H9 (cell line): Measurements from ENCODE around the gene CASK. TPM values are rescaled to one million over a fixed set of nuclear protein-coding genes. Genes with fewer than 3 reads are reported as not detected.

Experiments
- DNase-seq: peaks from one replicate; pipeline ENCODE4 v3.0.0-alpha.2; 2017
- H2AFZ ChIP-seq: one replicate; pipeline ENCODE4 v1.6.1; 2013; ENCODE audit warnings: mild to moderate bottlenecking, low read length, control low read depth, moderate library complexity
- H2AK5ac ChIP-seq: 2 replicates; pipeline ENCODE4 v1.6.1; 2013; ENCODE audit warnings: low read length, control low read depth, mixed read lengths; ENCODE audit not compliant: insufficient read length
- H2BK120ac ChIP-seq: one replicate; pipeline ENCODE4 v1.6.1; 2013; ENCODE audit warnings: low read depth, mild to moderate bottlenecking, low read length, control low read depth, inconsistent platforms; ENCODE audit not compliant: poor library complexity, severe bottlenecking
- H2BK12ac ChIP-seq: 2 replicates; pipeline ENCODE4 v1.6.1; 2013; ENCODE audit warnings: low read length, control low read depth, mixed read lengths, low read depth; ENCODE audit not compliant: insufficient read length
- H2BK15ac ChIP-seq: 2 replicates; pipeline ENCODE4 v1.6.1; 2013; ENCODE audit warnings: low read depth, low read length, control low read depth
- H2BK20ac ChIP-seq: one replicate; pipeline ENCODE4 v1.6.1; 2013; ENCODE audit warnings: low read depth, mild to moderate bottlenecking, low read length, control low read depth, inconsistent platforms; ENCODE audit not compliant: poor library complexity, severe bottlenecking
- H2BK5ac ChIP-seq: 2 replicates; pipeline ENCODE4 v1.6.1; 2013; ENCODE audit warnings: low read length, control low read depth, mixed read lengths; ENCODE audit not compliant: insufficient read length
- H3K14ac ChIP-seq: 2 replicates; pipeline ENCODE4 v1.6.1; 2013; ENCODE audit warnings: low read length, control low read depth; ENCODE audit not compliant: insufficient read depth
- H3K18ac ChIP-seq: 2 replicates; pipeline ENCODE4 v1.6.1; 2013; ENCODE audit warnings: low read depth, mild to moderate bottlenecking, mixed read lengths, low read length, control low read depth; ENCODE audit not compliant: insufficient read length
- H3K23ac ChIP-seq: 2 replicates; pipeline ENCODE4 v1.6.1; 2013; ENCODE audit warnings: low read length, control low read depth, mixed read lengths, low read depth; ENCODE audit not compliant: insufficient read length
- H3K23me2 ChIP-seq: 2 replicates; pipeline ENCODE4 v1.6.1; 2013; ENCODE audit warnings: low read depth, mild to moderate bottlenecking, mixed read lengths, low read length, control low read depth; ENCODE audit not compliant: insufficient read length, poor library complexity, severe bottlenecking
- H3K27ac ChIP-seq: 2 replicates; pipeline ENCODE4 v1.5.1; 2013; ENCODE audit warnings: low read length, control low read depth, mixed read lengths, low read depth; ENCODE audit not compliant: insufficient read length
- H3K27me3 ChIP-seq: 2 replicates; pipeline ENCODE4 v1.6.1; 2013; ENCODE audit warnings: low read length, control low read depth, inconsistent platforms; ENCODE audit not compliant: insufficient read depth
- H3K4ac ChIP-seq: 2 replicates; pipeline ENCODE4 v1.6.1; 2013; ENCODE audit warnings: low read depth, mild to moderate bottlenecking, control low read depth, inconsistent platforms, low read length, moderate library complexity
- H3K4me1 ChIP-seq: 2 replicates; pipeline ENCODE4 v1.6.1; 2013; ENCODE audit warnings: low read length, control low read depth, inconsistent platforms; ENCODE audit not compliant: insufficient read depth
- H3K4me2 ChIP-seq: 2 replicates; pipeline ENCODE4 v1.6.1; 2013; ENCODE audit warnings: low read length, control low read depth, mixed read lengths; ENCODE audit not compliant: insufficient read length, insufficient read depth
- H3K56ac ChIP-seq: 2 replicates; pipeline ENCODE4 v1.6.1; 2013; ENCODE audit warnings: low read depth, mild to moderate bottlenecking, mixed read lengths, low read length, control low read depth; ENCODE audit not compliant: insufficient read length
- H3K79me1 ChIP-seq: 2 replicates; pipeline ENCODE4 v1.6.1; 2013; ENCODE audit warnings: low read depth, mild to moderate bottlenecking, moderate library complexity, low read length, control low read depth, inconsistent platforms; ENCODE audit not compliant: insufficient read depth, poor library complexity, severe bottlenecking
- H3K79me2 ChIP-seq: 2 replicates; pipeline ENCODE4 v1.6.1; 2013; ENCODE audit warnings: low read length, control low read depth, inconsistent platforms; ENCODE audit not compliant: insufficient read depth
- H3K9ac ChIP-seq: 2 replicates; pipeline ENCODE4 v1.6.1; 2013; ENCODE audit warnings: low read length, control low read depth, mixed read lengths; ENCODE audit not compliant: insufficient read length; ENCODE audit errors: extremely low read depth
- H3K9me3 ChIP-seq: one replicate; pipeline ENCODE4 v1.6.1; 2013; ENCODE audit warnings: low read depth, low read length, inconsistent platforms; ENCODE audit not compliant: control insufficient read depth
- H3T11ph ChIP-seq: one replicate; pipeline ENCODE4 v1.6.1; 2013; ENCODE audit warnings: mild to moderate bottlenecking, low read length, control low read depth, inconsistent platforms
- H4K20me1 ChIP-seq: one replicate; pipeline ENCODE4 v1.6.1; 2013; ENCODE audit not compliant: control insufficient read depth, insufficient read length, insufficient read depth
- H4K5ac ChIP-seq: 2 replicates; pipeline ENCODE4 v1.6.1; 2013; ENCODE audit warnings: low read depth, mild to moderate bottlenecking, mixed read lengths, low read length, control low read depth; ENCODE audit not compliant: insufficient read length
- H4K8ac ChIP-seq: replicated peaks from 2 replicates; pipeline ENCODE4 v1.6.1; 2013; ENCODE audit warnings: low read length, control low read depth, mixed read lengths, low read depth; ENCODE audit not compliant: insufficient read length
- H4K91ac ChIP-seq: 2 replicates; pipeline ENCODE4 v1.6.1; 2013; ENCODE audit warnings: low read depth, mild to moderate bottlenecking, moderate library complexity, mixed read lengths, low read length, control low read depth; ENCODE audit not compliant: insufficient read length
- H3K27ac Mint-ChIP-seq, 3 experiments: 2 replicates in 2 of 3; 3 replicates in 1 of 3; pipeline ENCODE4 v1.8.0; 2020 to 2021; ENCODE audit warnings: mixed read lengths in 3 of 3, mild to moderate bottlenecking in 1 of 3, moderate library complexity in 1 of 3
- H3K27me3 Mint-ChIP-seq: 2 replicates; pipeline ENCODE4 v1.8.0; 2021; ENCODE audit warnings: low read depth, mild to moderate bottlenecking, moderate library complexity, mixed read lengths
- H3K36me3 Mint-ChIP-seq, 3 experiments: 2 replicates in 2 of 3; 3 replicates in 1 of 3; pipeline ENCODE4 v1.8.0; 2020 to 2021; ENCODE audit warnings: low read depth in 3 of 3, mixed read lengths in 3 of 3; ENCODE audit not compliant: insufficient read depth in 1 of 3
- H3K4me1 Mint-ChIP-seq, 2 experiments: 2 replicates each; pipeline ENCODE4 v1.8.0; 2020; ENCODE audit warnings: mixed read lengths in 2 of 2
- H3K4me3 Mint-ChIP-seq, 2 experiments: 2 replicates in 1 of 2; 3 replicates in 1 of 2; pipeline ENCODE4 v1.8.0; 2020 to 2021; ENCODE audit warnings: mild to moderate bottlenecking in 2 of 2, mixed read lengths in 2 of 2, moderate library complexity in 1 of 2
- H3K9me3 Mint-ChIP-seq, 2 experiments: 2 replicates in 1 of 2; 3 replicates in 1 of 2; pipeline ENCODE4 v1.8.0; 2020; ENCODE audit warnings: mild to moderate bottlenecking in 2 of 2, mixed read lengths in 2 of 2, moderate library complexity in 1 of 2
- CTCF ChIP-seq: fragments of 200-600 bp; sonication (generic); conservative IDR thresholded peaks from 3 replicates; pipeline ENCODE4 v1.8.0; 2021; ENCODE audit warnings: antibody characterized with exemption, mild to moderate bottlenecking
- WGBS: extraction: QIAGEN DNeasy Blood & Tissue Kit; methylation state at CpG from one replicate; pipeline ENCODE4 v1.1.7; 2013; ENCODE audit warnings: missing lambda C conversion rate, low lambda C conversion rate, mixed read lengths; ENCODE audit not compliant: insufficient read length; ENCODE audit errors: extremely low coverage; 5-methylcytosine and 5-hydroxymethylcytosine counted together
- total RNA-seq: library from RNA; stranded (reverse); gene quantifications from 2 replicates; pipeline ENCODE4 v1.2.1, GENCODE V29; 2021

CASK gene
- total RNA-seq, 1 experiment from 2014 or later, result 44.1 TPM

GRCh38 chrX:41684940-41685339 is 238.4 kb downstream of the CASK start:
- H3K56ac ChIP-seq, result no peak overlapping the region
- H3T11ph ChIP-seq, result no peak overlapping the region
- H3K4me1 ChIP-seq, result no peaks in the 10 kb centered on the region
- H2AFZ ChIP-seq, result no peak overlapping the region
- no peaks in the 10 kb centered on the region for H3K27me3 ChIP-seq
- H2AK5ac ChIP-seq, result no peak overlapping the region
- H2BK120ac ChIP-seq, result no peak overlapping the region
- no peak for DNase-seq
- no peak overlapping the region for H3K18ac ChIP-seq
- no peaks in the 10 kb centered on the region for H3K79me1 ChIP-seq
- no peak overlapping the region for H4K8ac ChIP-seq
- no peak overlapping the region for H3K23ac ChIP-seq
- H2BK15ac ChIP-seq, result no peak overlapping the region
- no peaks in the 10 kb centered on the region for H4K20me1 ChIP-seq
- no peak overlapping the region for H3K14ac ChIP-seq
- no peak for TF ChIP-seq CTCF
- H2BK12ac ChIP-seq, result no peak overlapping the region
- H3K9ac ChIP-seq, result no peak overlapping the region
- H3K4ac ChIP-seq, result no peak overlapping the region
- H3K9me3 Mint-ChIP-seq, result peaks cover 46 to 50% of the 10 kb centered on the region in 2 experiments
- H3K27ac ChIP-seq, result no peak overlapping the region
- H4K91ac ChIP-seq, result no peak overlapping the region
- H3K9me3 ChIP-seq, result no peaks in the 10 kb centered on the region
- no peak overlapping the region for H3K4me3 Mint-ChIP-seq
- no peak overlapping the region for H2BK5ac ChIP-seq
- no peak overlapping the region for H4K5ac ChIP-seq
- H3K27ac Mint-ChIP-seq, result no peak overlapping the region
- H3K4me1 Mint-ChIP-seq, result no peaks in the 10 kb centered on the region
- H3K36me3 Mint-ChIP-seq, result peaks cover 0 to 7% (median 3%) of the 10 kb centered on the region in 3 experiments; a peak in 4 of 7 replicates
- H3K23me2 ChIP-seq, result no peaks in the 10 kb centered on the region
- H3K4me2 ChIP-seq, result no peak overlapping the region
- no peaks in the 10 kb centered on the region for H3K79me2 ChIP-seq
- no peaks in the 10 kb centered on the region for H3K27me3 Mint-ChIP-seq
- WGBS, result no CpG with 5 or more reads among the region's 2 CpGs
- no peak overlapping the region for H2BK20ac ChIP-seq
